ENCODE data around the gene SS18L1. TPM values are rescaled to one million over a fixed set of nuclear protein-coding genes. Genes with fewer than 3 reads are reported as not detected.

Gene SS18L1
- total RNA-seq, 1 experiment from 2014 or later, result 34.1 TPM

- TF ChIP-seq ZNF532 (CRISPR knock-in tag; IDR thresholded peaks at IDR 0.05; ENCODE audit: borderline replicate concordance) (no peak), SP1 (CRISPR knock-in tag; conservative IDR thresholded peaks at IDR 0.05) (no peak), FOXK1 (CRISPR knock-in tag; IDR thresholded peaks at IDR 0.05) (peak; percentile 20; the same call in 1 of the 2 replicates), STAT6 (CRISPR knock-in tag; conservative IDR thresholded peaks at IDR 0.05; ENCODE audit: low read depth) (no peak), ZNF425 (CRISPR knock-in tag; conservative IDR thresholded peaks at IDR 0.05) (no peak), ZNF423 (CRISPR knock-in tag; IDR thresholded peaks at IDR 0.05) (peak; percentile 59), CDX4 (CRISPR knock-in tag; IDR thresholded peaks at IDR 0.05; ENCODE audit: borderline replicate concordance) (no peak), SMAD3 (CRISPR knock-in tag; IDR thresholded peaks at IDR 0.05; ENCODE audit: borderline replicate concordance) (no peak)
- POLR2A ChIA-PET, result interaction anchor here (1.7 kb wide), 1 partner anchor 56 kb away, joined by 24 read pairs; the partner anchor contains the start of gene TAF4
- CTCF ChIA-PET, result interaction anchor here (1.1 to 3.3 kb wide), 4 partner anchors 19 to 112 kb away, joined by 3 to 14 read pairs (median 9); no protein-coding TSS in a partner anchor
- Mint-ChIP-seq H3K27me3 (ENCODE audit: low read depth) (no peaks in the 10 kb centered on the region), H3K4me3 (peak overlapping the region; percentile 84), H3K9me3 (no peaks in the 10 kb centered on the region), H3K4me1 (peaks cover 29% of the 10 kb centered on the region), H3K36me3 (peaks cover 39% of the 10 kb centered on the region), H3K27ac (no peak overlapping the region; the same call in 1 of the 2 replicates)
- peak; percentile 4; the same call in 1 of the 2 replicates for ATAC-seq
- DNase-seq (ENCODE audit: low spot score), result no peak
These were observed 20.7 kb upstream of the SS18L1 start for GRCh38 chr20:62122654-62123449.

- DNase-seq (ENCODE audit: low spot score), result no peak
- Mint-ChIP-seq H3K36me3 (peaks cover 47% of the 10 kb centered on the region), H3K9me3 (no peaks in the 10 kb centered on the region), H3K4me3 (peak overlapping the region; percentile 84), H3K27ac (no peak overlapping the region; the same call in 1 of the 2 replicates), H3K4me1 (peaks cover 29% of the 10 kb centered on the region), H3K27me3 (ENCODE audit: low read depth) (no peaks in the 10 kb centered on the region)
- ChIA-PET POLR2A (no interaction called here), CTCF (interaction anchor here (0.9 to 3.3 kb wide), 2 partner anchors 18 to 57 kb away, joined by 5 to 11 read pairs; no protein-coding TSS in a partner anchor)
- no peak for ATAC-seq
- TF ChIP-seq ZNF219 (CRISPR knock-in tag; IDR thresholded peaks at IDR 0.05; ENCODE audit: borderline replicate concordance) (no peak), ZBTB43 (CRISPR knock-in tag; IDR thresholded peaks at IDR 0.05) (no peak), ARID4B (CRISPR knock-in tag; IDR thresholded peaks at IDR 0.05; ENCODE audit: borderline replicate concordance) (no peak; the same call in 1 of the 2 replicates), CDX4 (CRISPR knock-in tag; IDR thresholded peaks at IDR 0.05; ENCODE audit: borderline replicate concordance) (no peak), JUN (CRISPR knock-in tag; IDR thresholded peaks at IDR 0.05) (no peak), NR1H2 (CRISPR knock-in tag; IDR thresholded peaks at IDR 0.05) (no peak), TEAD4 (CRISPR knock-in tag; IDR thresholded peaks at IDR 0.05) (no peak)
These were observed 20.0 kb upstream of the SS18L1 start for GRCh38 chr20:62123450-62124118.

Data from WTC11 (cell line).